ENCODE results near the gene ACOX1. TPM values are rescaled to one million over a fixed set of nuclear protein-coding genes. Genes with fewer than 3 reads are reported as not detected.
A peak's percentile ranks its signal among the peaks of the same experiment; 100 is the strongest.

Gene ACOX1
- total RNA-seq, 1 donor from 2014 or later, result 23.3 TPM

DNA sequence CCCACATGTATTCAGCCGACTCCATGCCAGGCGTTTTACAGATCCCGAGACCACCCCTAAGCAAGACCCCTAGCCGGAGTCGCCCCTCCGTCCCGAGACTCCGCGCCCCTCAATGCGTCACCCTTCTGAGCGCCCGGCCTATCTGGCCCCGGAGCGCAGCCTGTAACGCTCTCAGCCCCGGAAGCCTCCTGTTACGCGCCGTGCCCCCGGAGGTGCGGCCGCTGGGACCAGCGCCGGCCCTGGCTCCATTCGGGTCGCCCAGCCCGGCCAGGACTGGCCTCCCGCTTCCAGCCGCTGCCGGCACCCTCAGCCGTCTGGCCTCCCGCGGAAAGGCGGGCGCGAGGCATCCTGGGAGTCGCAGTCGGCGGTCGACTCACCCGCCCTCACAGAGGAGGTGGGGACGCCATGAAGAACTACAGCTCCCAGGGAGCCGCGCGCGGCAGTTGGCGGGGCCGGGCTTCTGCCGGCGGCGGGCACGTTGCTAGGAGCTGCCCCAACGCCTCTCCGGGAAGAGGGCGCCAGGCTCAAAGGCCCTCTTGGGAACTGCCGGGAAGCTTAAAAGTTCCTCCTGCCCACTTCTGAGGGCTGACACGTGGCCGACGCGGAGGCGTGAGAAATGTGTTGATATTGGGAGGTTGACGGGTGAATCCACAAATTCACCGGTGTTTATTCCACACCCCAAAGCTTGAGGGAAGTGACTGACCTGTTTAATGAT is 38.1 kb downstream of the ACOX1 start, which contains the start of gene FBF1:
Gene FBF1 (minus strand): TSS at position 316 of the 715 bp plus-strand sequence. CDS start 2,893 bp downstream, outside the sequence.
- intact Hi-C loops (cut with micrococcal nuclease), result loop anchor here (1.0 to 2.0 kb wide), 4 partner anchors 36 to 512 kb away; partner anchors contain the start of genes ACOX1, TEN1, UBE2O and WBP2
- Mint-ChIP-seq H3K36me3 (ENCODE audit: low read depth) (peaks cover 4% of the 10 kb centered on the region), H3K9me3 (no peaks in the 10 kb centered on the region), H3K27me3 (no peaks in the 10 kb centered on the region), H3K4me1 (peaks cover 13% of the 10 kb centered on the region), H3K27ac (peak within 1 kb of the TSS; percentile 61), H3K4me3 (peak within 1 kb of the TSS; percentile 86)
- ChIA-PET CTCF (interaction anchor here (1.4 kb wide), 1 partner anchor 64 kb away, joined by 5 read pairs; no protein-coding TSS in a partner anchor), POLR2A (interaction anchor here (0.6 to 1.7 kb wide), 10 partner anchors 15 to 731 kb away, joined by 3 to 6 read pairs (median 3); partner anchors contain the start of genes ACOX1, MRPL38, SRP68 and TEN1)
- ATAC-seq (ENCODE audit: low read depth) (peak; percentile 100), DNase-seq (peak; percentile 83)
- TF ChIP-seq, protein P1, sequence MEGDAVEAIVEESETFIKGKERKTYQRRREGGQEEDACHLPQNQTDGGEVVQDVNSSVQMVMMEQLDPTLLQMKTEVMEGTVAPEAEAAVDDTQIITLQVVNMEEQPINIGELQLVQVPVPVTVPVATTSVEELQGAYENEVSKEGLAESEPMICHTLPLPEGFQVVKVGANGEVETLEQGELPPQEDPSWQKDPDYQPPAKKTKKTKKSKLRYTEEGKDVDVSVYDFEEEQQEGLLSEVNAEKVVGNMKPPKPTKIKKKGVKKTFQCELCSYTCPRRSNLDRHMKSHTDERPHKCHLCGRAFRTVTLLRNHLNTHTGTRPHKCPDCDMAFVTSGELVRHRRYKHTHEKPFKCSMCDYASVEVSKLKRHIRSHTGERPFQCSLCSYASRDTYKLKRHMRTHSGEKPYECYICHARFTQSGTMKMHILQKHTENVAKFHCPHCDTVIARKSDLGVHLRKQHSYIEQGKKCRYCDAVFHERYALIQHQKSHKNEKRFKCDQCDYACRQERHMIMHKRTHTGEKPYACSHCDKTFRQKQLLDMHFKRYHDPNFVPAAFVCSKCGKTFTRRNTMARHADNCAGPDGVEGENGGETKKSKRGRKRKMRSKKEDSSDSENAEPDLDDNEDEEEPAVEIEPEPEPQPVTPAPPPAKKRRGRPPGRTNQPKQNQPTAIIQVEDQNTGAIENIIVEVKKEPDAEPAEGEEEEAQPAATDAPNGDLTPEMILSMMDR (IDR thresholded peaks at IDR 0.05), result no peak

DNA sequence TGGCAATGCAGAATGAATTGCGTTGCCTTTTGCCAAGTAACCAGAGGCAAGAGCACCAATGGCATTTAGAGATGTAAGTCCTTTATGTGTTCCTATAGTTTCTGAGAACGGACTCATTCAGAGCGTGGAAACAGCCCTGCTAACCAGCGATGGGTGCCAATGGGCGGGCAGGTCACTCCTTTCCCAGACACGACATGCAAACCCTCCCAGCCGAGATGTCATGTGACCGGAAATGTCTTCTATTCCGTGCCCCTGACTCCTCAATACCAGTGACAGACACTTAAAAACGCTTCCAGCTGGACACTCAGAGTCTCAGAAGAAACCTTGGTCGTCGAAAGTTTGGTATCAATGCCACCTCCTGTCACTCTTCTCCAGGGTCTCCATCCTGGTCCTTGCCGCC is 41.3 kb downstream of the ACOX1 start:
- Mint-ChIP-seq H3K36me3 (ENCODE audit: low read depth) (no peaks in the 10 kb centered on the region), H3K27ac (no peak overlapping the region), H3K4me1 (peaks cover 13% of the 10 kb centered on the region), H3K27me3 (no peaks in the 10 kb centered on the region), H3K9me3 (no peaks in the 10 kb centered on the region), H3K4me3 (no peak overlapping the region)
- intact Hi-C loops (cut with micrococcal nuclease), result no loop called here
- TF ChIP-seq, protein P1 (IDR thresholded peaks at IDR 0.05), result no peak
- DNase-seq, result no peak
- ATAC-seq (ENCODE audit: low read depth), result no peak
- ChIA-PET CTCF (no interaction called here), POLR2A (no interaction called here)

DNA sequence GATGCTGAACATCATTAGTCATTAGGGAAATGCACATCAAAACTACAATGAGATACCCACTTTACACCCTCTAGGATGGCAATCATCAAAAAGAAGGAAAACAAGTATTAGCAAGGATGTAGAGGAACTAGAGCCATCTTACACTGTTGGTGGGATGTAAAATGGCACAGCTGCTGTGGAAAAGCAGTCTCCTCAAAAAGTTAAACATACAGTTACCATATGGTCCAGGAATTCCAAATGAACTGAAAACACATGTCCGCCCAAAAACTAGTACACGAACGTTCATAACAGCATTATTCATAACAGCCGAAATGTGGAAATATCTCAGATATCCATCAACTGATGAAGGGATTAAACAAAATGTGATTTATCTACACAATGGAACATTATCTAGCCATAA is 45.2 kb downstream of the ACOX1 start:
- CTCF ChIA-PET, result no interaction called here
- H3K4me3 Mint-ChIP-seq, result no peak overlapping the region
- POLR2A ChIA-PET, result no interaction called here

DNA sequence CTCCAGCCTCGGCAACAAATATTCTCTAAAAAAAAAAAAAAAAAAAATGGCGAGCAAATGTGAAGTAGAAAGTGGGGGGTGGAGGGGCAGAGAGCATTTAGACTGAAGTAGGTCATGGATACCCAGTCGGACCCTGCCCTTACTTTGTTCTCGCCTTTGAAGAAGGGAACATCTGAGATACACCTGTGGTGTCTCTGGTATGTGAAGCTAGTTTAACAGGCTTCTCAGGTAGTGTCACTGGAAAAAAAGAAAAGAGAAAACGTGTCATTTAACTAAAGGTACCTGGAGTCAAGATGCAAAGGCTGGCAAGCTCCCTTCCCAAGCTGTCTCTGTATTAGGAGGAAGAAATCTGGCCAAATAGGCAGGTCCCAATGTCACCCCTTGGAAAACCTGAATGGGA is 46.1 kb downstream of the ACOX1 start:
- no peaks in the 10 kb centered on the region for H3K4me1 Mint-ChIP-seq
- no peaks in the 10 kb centered on the region for H3K9me3 Mint-ChIP-seq
- TF ChIP-seq, protein P1 (IDR thresholded peaks at IDR 0.05), result no peak
- no peak for ATAC-seq (ENCODE audit: low read depth)
- H3K4me3 Mint-ChIP-seq, result no peak overlapping the region
- H3K27ac Mint-ChIP-seq, result no peak overlapping the region
- intact Hi-C loops (cut with micrococcal nuclease), result no loop called here
- no peaks in the 10 kb centered on the region for H3K36me3 Mint-ChIP-seq (ENCODE audit: low read depth)
- ChIA-PET POLR2A (interaction anchor here (0.7 kb wide), 1 partner anchor 778 kb away, joined by 5 read pairs; no protein-coding TSS in a partner anchor), CTCF (no interaction called here)
- DNase-seq, result no peak
- H3K27me3 Mint-ChIP-seq, result no peaks in the 10 kb centered on the region

More for the DNA sequence above, 45.2 kb downstream of the ACOX1 start:
- DNase-seq (no peak), ATAC-seq (ENCODE audit: low read depth) (no peak)
- Mint-ChIP-seq H3K36me3 (ENCODE audit: low read depth) (no peaks in the 10 kb centered on the region), H3K9me3 (no peaks in the 10 kb centered on the region), H3K27ac (no peak overlapping the region), H3K27me3 (no peaks in the 10 kb centered on the region), H3K4me1 (no peaks in the 10 kb centered on the region)
- intact Hi-C loops (cut with micrococcal nuclease), result no loop called here
- TF ChIP-seq, protein P1 (IDR thresholded peaks at IDR 0.05), result no peak

DNA sequence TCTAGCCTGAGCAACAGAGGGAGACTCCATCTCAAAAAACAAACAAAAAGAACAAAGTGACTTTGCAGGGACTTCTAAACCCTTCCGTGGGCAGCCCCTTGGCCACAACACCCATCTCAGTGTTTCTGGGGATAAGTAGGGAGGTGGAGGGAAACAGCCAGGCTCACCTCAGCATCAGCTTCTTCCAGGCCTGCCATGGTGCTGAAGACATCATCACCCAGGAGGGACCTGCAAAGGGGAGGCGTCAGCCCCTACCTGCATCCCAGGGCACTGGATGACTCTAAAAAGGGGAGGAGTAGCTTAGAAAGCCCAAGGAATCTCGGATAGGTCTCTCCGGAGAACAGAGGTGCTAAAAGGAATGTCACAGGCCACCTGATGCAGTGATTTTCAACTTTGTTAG is 47.9 kb downstream of the ACOX1 start:
- H3K4me1 Mint-ChIP-seq, result no peaks in the 10 kb centered on the region
- H3K9me3 Mint-ChIP-seq, result no peaks in the 10 kb centered on the region
- ChIA-PET POLR2A (interaction anchor here (0.8 kb wide), 1 partner anchor 33 kb away, joined by 3 read pairs; no protein-coding TSS in a partner anchor), CTCF (no interaction called here)
- no peak for DNase-seq
- intact Hi-C loops (cut with micrococcal nuclease), result no loop called here
- no peak overlapping the region for H3K27ac Mint-ChIP-seq
- H3K4me3 Mint-ChIP-seq, result no peak overlapping the region
- H3K36me3 Mint-ChIP-seq (ENCODE audit: low read depth), result no peaks in the 10 kb centered on the region
- TF ChIP-seq, protein P1 (IDR thresholded peaks at IDR 0.05), result no peak
- H3K27me3 Mint-ChIP-seq, result no peaks in the 10 kb centered on the region
- ATAC-seq (ENCODE audit: low read depth), result no peak

Measured in activated B cell treated with CpG ODN at 0.5 μM for 24 hours (primary cell).